Sigmoid colon (tissue), 7 donors: ENCODE results near the gene GNG3. TPM values are rescaled to one million over a fixed set of nuclear protein-coding genes. Genes with fewer than 3 reads are reported as not detected.
A peak's percentile ranks its signal among the peaks of the same experiment; 100 is the strongest.
"Not testable (repeated sequence)": the region's sequence is repeated elsewhere in the genome, so short reads cannot be mapped to it uniquely, and the experiment has no call there.

ENCODE experiments used
- DNase-seq: peaks from one replicate; pipeline ENCODE4 v3.0.0-alpha.2; 2019
- H3K27ac ChIP-seq, 4 donors: fragments of 200-600 bp; sonication (generic); one replicate each; pipeline ENCODE4 v1.5.1; 2016 to 2019; ENCODE audit warnings: mild to moderate bottlenecking in 1 of 4
- H3K27me3 ChIP-seq, 3 donors: fragments of 200-600 bp; sonication (generic); one replicate each; pipeline ENCODE4 v1.5.1; 2019; ENCODE audit warnings: mild to moderate bottlenecking in 1 of 3
- H3K36me3 ChIP-seq, 4 donors: fragments of 200-600 bp; sonication (generic); one replicate each; pipeline ENCODE4 v1.5.1; 2016 to 2019
- H3K4me1 ChIP-seq, 4 donors: fragments of 200-600 bp; sonication (generic); one replicate each; pipeline ENCODE4 v1.5.1; 2017 to 2019
- H3K4me3 ChIP-seq, 4 donors: fragments of 200-600 bp; sonication (generic); one replicate each; pipeline ENCODE4 v1.5.1; 2017 to 2019; ENCODE audit warnings: mild to moderate bottlenecking in 2 of 4, moderate library complexity in 1 of 4
- H3K9me3 ChIP-seq, 4 donors: fragments of 200-600 bp in 3 of 4; sonication (generic) in 3 of 4; one replicate each; pipeline versions ENCODE4 v1.5.1 to v1.6.1; 2013 to 2019
- EP300 ChIP-seq, 4 donors: sonication (generic); formaldehyde crosslinking; IDR thresholded peaks; one replicate each; pipeline ENCODE4 v1.6.1; 2017; ENCODE audit warnings: antibody characterized with exemption in 4 of 4
- POLR2A ChIP-seq, 2 donors: fragments of 450-650 bp; IDR thresholded peaks; one replicate each; pipeline ENCODE4 v1.6.1; 2016; ENCODE audit warnings: antibody characterized with exemption in 2 of 2, mild to moderate bottlenecking in 2 of 2, moderate library complexity in 2 of 2
- POLR2AphosphoS5 ChIP-seq, 4 donors: sonication (generic); formaldehyde crosslinking; IDR thresholded peaks; one replicate each; pipeline ENCODE4 v1.6.1; 2017; ENCODE audit warnings: antibody characterized with exemption in 4 of 4
- WGBS, 2 donors: extraction: QIAGEN DNeasy Blood & Tissue Kit; methylation state at CpG; one replicate each; pipeline ENCODE4 v1.1.7; 2013; 5-methylcytosine and 5-hydroxymethylcytosine counted together
- intact Hi-C: fragments of 100-400 bp; cut with DNase I; formaldehyde crosslinking; loops from one replicate; pipeline ENCODE4 v1.15.1; 2023
- polyA plus RNA-seq, 3 donors: library from polyadenylated mRNA; stranded (reverse); fragments of 200-250 nt; gene quantifications; one replicate each; pipeline ENCODE4 v1.2.3, GENCODE V29; 2013
- total RNA-seq, 4 donors: library from RNA; depleted of rRNA; stranded (reverse); fragments of >200 nt; gene quantifications; one replicate each; pipeline ENCODE4 v1.1.0, GENCODE V29; 2016
- TF ChIP-seq, protein P1 (sequence below), 4 experiments: fragments of 450-650 bp in 3 of 4; fragments of 200-600 bp in 1 of 4; IDR thresholded peaks; one replicate each; pipeline ENCODE4 v1.5.1; 2016 to 2019; ENCODE audit warnings: antibody characterized with exemption in 4 of 4, mild to moderate bottlenecking in 3 of 4, moderate library complexity in 2 of 4
- donor health status: healthy with polysubstance abuse.
- donor health status: Bipolar disorder and iron deficiency.
- donor health status: healthy.

GNG3 gene
- total and polyA plus RNA-seq, 7 donors: 1.2 to 5.0 (median 2.7) TPM; not detected in 2

DNA sequence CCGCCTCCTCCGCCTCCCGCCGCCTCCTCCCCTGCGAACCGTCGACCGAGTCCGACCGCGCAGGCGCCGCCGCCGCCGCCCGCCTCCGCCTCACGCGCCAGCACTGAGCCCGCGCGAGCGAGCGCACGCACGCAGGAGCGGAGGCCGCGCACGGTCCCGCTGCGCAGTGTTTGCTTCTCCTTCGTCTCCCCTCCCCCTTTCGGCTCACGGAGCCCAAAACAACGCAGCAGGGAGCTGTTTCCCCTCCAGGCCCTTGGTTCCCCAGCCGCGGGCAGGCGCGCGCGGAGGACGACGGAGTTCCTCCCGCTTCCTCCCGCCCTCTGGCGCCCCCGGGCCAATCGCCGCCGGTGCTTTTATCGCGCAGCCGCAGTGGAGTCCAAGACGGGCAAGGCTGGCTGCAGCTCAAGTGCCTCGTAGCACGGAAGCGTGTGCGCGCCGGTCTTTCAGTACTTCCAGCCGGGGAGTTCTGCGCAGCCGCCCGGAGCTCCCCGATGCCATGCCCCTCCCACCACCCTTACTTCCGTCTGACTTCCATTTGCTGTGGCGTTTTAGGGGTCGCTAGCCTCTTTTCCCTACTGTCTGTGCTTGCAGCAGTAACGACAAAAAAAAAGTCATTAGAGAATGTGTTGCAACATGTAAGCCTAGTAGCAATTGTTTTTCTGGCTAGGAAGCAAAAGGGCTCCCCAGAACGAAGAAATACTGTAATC lies 19.8 kb downstream of the GNG3 start, which contains the start of gene HNRNPUL2:
TSS of gene HNRNPUL2 (minus strand) at position 293 of the 707 bp plus-strand sequence. CDS start 301 bp downstream, outside the sequence.
- WGBS, 2 donors: 0% methylated on average over 72 of the region's 72 CpGs
- peak within 1 kb of the TSS; percentile 96 to 97 (median 96) for H3K27ac ChIP-seq
- no peaks in the 10 kb centered on the region for H3K9me3 ChIP-seq
- peaks cover 0 to 60% (median 55%) of the 10 kb centered on the region in 4 donors for H3K4me1 ChIP-seq
- TF ChIP-seq, protein P1, sequence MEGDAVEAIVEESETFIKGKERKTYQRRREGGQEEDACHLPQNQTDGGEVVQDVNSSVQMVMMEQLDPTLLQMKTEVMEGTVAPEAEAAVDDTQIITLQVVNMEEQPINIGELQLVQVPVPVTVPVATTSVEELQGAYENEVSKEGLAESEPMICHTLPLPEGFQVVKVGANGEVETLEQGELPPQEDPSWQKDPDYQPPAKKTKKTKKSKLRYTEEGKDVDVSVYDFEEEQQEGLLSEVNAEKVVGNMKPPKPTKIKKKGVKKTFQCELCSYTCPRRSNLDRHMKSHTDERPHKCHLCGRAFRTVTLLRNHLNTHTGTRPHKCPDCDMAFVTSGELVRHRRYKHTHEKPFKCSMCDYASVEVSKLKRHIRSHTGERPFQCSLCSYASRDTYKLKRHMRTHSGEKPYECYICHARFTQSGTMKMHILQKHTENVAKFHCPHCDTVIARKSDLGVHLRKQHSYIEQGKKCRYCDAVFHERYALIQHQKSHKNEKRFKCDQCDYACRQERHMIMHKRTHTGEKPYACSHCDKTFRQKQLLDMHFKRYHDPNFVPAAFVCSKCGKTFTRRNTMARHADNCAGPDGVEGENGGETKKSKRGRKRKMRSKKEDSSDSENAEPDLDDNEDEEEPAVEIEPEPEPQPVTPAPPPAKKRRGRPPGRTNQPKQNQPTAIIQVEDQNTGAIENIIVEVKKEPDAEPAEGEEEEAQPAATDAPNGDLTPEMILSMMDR (IDR thresholded peaks at IDR 0.05): no peak
- TF ChIP-seq EP300 (IDR thresholded peaks at IDR 0.05) (no peak), POLR2AphosphoS5 (IDR thresholded peaks at IDR 0.05) (peak; percentile 95 to 99 (median 98)), POLR2A (IDR thresholded peaks at IDR 0.05) (peak; percentile 87 to 96)
- H3K36me3 ChIP-seq: peaks cover 13 to 23% (median 17%) of the 10 kb centered on the region in 4 donors
- DNase-seq: peak; percentile 99
- intact Hi-C loops: loop anchor here (5.0 kb wide), 3 partner anchors 45 to 105 kb away; partner anchors contain the start of genes B3GAT3, STX5, TAF6L and TEX54
- H3K27me3 ChIP-seq: no peaks in the 10 kb centered on the region
- H3K4me3 ChIP-seq: peak within 1 kb of the TSS; percentile 84 to 98 (median 94)

DNA sequence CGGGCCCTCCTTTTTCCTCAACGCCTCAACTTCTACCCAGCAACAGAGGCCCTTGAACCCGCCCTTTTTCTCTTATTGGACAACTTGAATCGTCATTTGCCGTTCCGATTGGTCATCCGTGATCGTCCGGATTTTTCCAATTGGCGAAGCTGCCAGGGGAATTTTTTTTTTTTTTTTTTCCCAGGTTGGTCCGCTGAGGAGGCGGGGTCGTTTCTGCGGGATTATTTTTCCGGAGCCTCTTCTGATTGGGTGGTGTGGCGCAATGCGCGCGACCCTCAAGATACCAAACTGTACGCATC lies 20.3 kb downstream of the GNG3 start:
- peaks cover 0 to 64% (median 55%) of the 10 kb centered on the region in 4 donors for H3K4me1 ChIP-seq
- peak overlapping the region; percentile 84 to 98 (median 94) for H3K4me3 ChIP-seq
- no peaks in the 10 kb centered on the region for H3K9me3 ChIP-seq
- WGBS, 2 donors: 0% methylated on average over 20 of the region's 20 CpGs
- no peak for TF ChIP-seq POLR2AphosphoS5 (IDR thresholded peaks at IDR 0.05)
- no peak for TF ChIP-seq POLR2A (IDR thresholded peaks at IDR 0.05)
- TF ChIP-seq EP300 (IDR thresholded peaks at IDR 0.05): no peak
- TF ChIP-seq, protein P1 (IDR thresholded peaks at IDR 0.05): no peak
- DNase-seq: peak; percentile 94
- peaks cover 8 to 22% (median 12%) of the 10 kb centered on the region in 4 donors for H3K36me3 ChIP-seq
- intact Hi-C loops: loop anchor here (2.0 to 5.0 kb wide), 4 partner anchors 25 to 106 kb away; partner anchors contain the start of genes B3GAT3, STX5, TAF6L and TEX54
- peak overlapping the region; percentile 96 to 97 (median 96) for H3K27ac ChIP-seq
- H3K27me3 ChIP-seq: no peaks in the 10 kb centered on the region

DNA sequence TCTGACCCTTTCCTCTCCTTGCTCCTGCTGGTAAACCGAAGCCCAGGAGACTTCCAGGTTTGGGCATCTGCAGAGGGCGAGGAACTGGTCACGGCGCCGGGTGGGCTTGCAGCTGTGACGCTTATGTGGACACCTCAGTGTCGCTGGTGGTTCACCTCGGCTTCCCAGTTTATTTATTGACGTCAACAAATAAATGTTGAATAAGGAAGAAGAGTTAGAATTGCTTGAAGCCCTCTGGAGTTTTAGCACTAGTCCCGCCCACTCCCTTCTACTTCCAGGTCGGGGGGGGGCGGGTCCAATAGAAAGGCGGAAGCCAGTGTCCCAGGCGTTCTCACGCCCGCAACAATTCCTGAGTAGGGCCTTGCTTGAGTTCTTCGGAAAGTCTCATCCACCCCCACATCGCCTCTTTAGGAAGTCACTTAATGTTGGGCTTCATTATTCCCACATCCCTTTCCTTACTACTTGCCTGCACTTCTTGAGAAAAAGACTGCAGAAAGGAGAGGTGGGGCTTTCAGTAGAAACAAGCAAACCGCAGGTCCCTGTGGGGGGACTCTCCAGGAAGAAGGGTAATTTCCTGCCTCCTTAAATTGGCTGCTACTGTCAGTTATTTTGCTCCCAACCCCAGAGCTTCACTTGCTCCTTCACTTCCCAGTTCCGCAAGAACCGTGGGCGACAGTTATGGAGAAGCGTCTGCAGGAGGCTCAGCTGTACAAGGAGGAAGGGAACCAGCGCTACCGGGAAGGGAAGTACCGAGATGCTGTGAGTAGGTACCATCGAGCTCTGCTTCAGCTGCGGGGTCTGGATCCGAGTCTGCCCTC lies 20.9 kb downstream of the GNG3 start, which contains the start of gene TTC9C:
TSS of gene TTC9C (plus strand) at position 316 of the 818 bp plus-strand sequence. CDS start at position 679, 363 bp downstream.
- H3K4me3 ChIP-seq: peak within 1 kb of the TSS; percentile 84 to 98 (median 94)
- H3K27me3 ChIP-seq: no peaks in the 10 kb centered on the region
- intact Hi-C loops: loop anchor here (2.0 to 5.0 kb wide), 4 partner anchors 24 to 106 kb away; partner anchors contain the start of genes B3GAT3, STX5, TAF6L and TEX54
- H3K4me1 ChIP-seq: peaks cover 0 to 63% (median 53%) of the 10 kb centered on the region in 4 donors
- 0 to 1% methylated on average over 29 of the region's 29 CpGs for WGBS, 2 donors
- peaks cover 2 to 22% (median 8%) of the 10 kb centered on the region in 4 donors for H3K36me3 ChIP-seq
- peak; percentile 95 for DNase-seq
- peak; percentile 80 to 95 (median 88) for TF ChIP-seq POLR2AphosphoS5 (IDR thresholded peaks at IDR 0.05)
- TF ChIP-seq, protein P1 (IDR thresholded peaks at IDR 0.05): no peak
- peak; percentile 87 for TF ChIP-seq POLR2A (IDR thresholded peaks at IDR 0.05)
- TF ChIP-seq EP300 (IDR thresholded peaks at IDR 0.05): peak in 1 of 4 donors; percentile 5
- H3K9me3 ChIP-seq: no peaks in the 10 kb centered on the region
- H3K27ac ChIP-seq: peak within 1 kb of the TSS; percentile 96 to 97 (median 96)

DNA sequence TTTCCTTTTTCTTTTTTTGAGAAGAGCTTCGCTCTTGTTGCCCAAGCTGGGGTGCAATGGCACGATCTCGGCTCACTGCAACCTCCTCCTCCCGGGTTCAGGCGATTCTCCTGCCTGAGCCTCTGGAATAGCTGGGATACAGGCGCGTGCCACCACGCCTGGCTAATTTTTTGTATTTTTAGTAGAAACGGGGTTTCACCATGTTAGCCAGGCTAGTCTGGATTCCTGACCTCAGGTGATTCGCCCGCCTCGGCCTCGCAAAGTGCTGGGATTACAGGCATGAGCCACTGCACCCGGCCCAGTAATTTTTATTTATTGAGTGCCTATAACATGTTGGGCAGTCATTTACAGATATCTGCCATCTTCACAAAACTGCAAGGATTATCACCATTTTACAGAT lies 22.6 kb downstream of the GNG3 start:
- H3K27me3 ChIP-seq, DNase-seq, H3K9me3 ChIP-seq, intact Hi-C loops: not testable (repeated sequence)
- WGBS, 2 donors: 76 to 89% methylated on average over 14 of the region's 14 CpGs
- peak overlapping the region in 1 of 4 donors; percentile 98 for H3K4me3 ChIP-seq
- H3K4me1 ChIP-seq: peaks cover 0 to 46% (median 36%) of the 10 kb centered on the region in 4 donors
- H3K27ac ChIP-seq: peak overlapping the region in 3 of 4 donors; percentile 96 to 97 (median 97)
- peaks cover 0 to 28% (median 6%) of the 10 kb centered on the region in 4 donors for H3K36me3 ChIP-seq
